Activated effector memory CD4-positive, alpha-beta T cell treated with Interleukin-2 at 50 U/mL for 16 hours (primary cell): ENCODE results near the gene BCL6B.
A peak's percentile ranks its signal among the peaks of the same experiment; 100 is the strongest.
"Not testable (repeated sequence)": the region's sequence is repeated elsewhere in the genome, so short reads cannot be mapped to it uniquely, and the experiment has no call there.

ENCODE experiments used
- DNase-seq: peaks from one replicate; pipeline ENCODE4 v3.0.0-alpha.2; 2020

Gene BCL6B

DNA sequence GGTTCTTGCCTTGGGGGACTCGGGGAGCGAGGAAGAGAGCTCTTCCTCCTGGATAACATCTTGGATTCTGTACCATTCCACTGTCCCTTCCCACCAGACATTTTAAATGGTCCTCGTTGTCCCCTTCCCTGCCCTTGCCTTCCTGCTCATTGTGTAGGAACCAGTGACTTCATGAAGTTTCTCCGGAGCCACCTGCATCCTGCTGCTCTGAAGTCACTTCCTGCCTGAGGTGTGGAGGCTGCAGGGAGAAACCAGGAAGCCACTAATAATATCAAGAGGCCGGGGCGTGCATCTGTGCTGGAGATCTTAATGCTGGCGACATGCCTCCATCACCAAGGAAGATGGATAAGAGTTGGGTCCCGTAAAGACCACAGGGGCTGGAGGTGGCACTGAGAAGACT is 6.8 kb downstream of the BCL6B start:
- DNase-seq = no peak

DNA sequence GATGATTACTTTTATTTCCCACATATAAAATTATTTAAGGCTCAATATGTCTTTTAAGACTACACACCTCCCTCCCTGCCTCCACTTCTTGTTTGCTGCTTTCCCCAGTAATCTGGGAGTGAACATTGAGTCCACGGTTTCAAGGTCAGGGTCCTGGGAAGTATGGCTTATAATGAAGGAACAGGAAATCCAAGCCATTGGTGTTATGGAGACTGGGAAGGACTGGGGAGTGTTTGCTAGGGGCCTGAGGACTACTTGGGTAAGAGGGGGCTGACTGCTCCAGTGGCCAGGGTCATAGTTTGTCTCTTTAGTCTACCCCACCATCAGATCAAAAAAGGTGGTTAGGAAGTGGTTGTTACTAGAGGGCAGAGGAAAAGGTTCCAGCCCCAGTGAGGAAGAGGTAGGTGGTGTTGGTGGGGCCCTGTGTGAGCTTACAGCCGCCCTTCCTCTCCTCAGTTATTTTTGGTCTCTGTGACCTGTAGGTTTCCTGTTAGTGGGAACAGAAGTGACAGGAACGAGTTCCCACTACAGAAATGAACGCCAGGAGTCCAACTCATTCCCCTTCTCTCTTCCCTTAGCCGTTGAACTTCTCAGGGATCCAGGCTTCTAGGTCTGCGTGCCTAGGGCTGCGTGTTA is 12.2 kb downstream of the BCL6B start:
- no peak for DNase-seq

DNA sequence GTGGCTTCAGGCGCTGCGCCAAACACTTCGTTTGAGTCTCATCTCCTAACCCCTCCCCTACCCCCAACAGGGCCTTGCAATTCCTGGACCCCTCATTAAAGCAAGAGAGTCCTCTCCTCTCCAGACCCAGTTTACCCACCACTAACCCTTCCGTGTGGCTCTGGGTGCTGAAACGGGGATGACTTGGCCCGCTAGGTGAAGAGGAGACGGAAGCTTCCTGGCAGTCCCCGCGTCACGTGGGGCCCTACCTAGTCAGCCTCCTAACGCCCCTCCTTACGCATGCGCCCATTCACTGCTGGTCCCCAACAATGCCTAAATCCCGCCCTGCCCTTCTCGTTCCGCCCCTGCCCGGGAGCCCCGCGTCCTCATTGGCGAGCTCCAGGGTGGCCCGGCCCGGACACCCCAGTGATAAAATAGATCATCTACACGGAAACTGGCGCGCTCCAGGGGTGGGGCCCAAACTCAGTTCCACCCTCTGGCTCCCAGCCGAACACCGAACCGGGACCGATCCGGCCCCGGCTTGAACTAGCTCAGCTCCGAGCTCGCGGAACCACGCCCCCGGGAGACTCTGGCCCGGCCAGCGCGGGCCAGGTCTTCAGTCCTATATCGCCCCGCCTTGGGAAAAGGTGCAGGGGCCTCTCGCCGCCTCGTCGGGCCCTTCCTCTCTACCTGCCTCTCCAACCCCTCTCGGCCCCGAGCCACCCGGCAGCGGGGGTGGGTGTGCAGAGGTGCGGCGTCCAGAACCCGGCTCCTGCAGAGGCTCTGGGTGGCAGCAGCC is 12.9 kb downstream of the BCL6B start, which contains the start of gene SLC16A13:
SLC16A13 (plus strand) TSS at position 425 of the 778 bp plus-strand sequence. CDS start 368 bp downstream, outside the sequence.
- DNase-seq = peak; percentile 99

DNA sequence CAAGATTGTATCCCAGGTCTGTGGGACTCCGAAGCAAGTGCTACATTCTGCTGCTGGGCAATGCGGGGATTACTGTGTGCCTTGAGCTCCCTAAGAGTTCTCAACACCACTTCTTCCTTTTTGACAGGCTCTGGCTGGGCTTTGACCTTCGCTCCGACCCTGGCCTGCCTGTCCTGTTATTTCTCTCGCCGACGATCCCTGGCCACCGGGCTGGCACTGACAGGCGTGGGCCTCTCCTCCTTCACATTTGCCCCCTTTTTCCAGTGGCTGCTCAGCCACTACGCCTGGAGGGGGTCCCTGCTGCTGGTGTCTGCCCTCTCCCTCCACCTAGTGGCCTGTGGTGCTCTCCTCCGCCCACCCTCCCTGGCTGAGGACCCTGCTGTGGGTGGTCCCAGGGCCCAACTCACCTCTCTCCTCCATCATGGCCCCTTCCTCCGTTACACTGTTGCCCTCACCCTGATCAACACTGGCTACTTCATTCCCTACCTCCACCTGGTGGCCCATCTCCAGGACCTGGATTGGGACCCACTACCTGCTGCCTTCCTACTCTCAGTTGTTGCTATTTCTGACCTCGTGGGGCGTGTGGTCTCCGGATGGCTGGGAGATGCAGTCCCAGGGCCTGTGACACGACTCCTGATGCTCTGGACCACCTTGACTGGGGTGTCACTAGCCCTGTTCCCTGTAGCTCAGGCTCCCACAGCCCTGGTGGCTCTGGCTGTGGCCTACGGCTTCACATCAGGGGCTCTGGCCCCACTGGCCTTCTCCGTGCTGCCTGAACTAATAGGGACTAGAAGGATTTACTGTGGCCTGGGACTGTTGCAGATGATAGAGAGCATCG is 15.4 kb downstream of the BCL6B start:
- DNase-seq = no peak

DNA sequence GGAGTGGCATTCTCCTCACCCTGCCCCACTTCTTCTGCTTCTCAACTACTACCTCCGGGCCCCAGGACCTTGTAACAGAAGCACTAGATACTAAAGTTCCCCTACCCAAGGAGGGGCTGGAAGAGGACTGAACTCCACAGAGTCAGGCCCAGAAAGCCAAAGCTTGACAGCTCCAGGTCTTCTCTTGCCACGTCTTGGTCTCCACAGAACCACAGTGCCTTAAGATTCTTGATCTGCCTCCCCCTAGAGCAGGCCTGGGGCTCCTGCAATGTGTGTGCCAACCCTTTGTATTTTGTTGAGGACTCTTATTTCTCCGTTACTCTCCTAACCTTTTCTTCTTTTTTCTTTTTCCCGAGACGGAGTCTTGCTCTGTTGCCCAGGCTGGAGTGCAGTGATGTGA is 17.0 kb downstream of the BCL6B start:
- DNase-seq = no peak

DNA sequence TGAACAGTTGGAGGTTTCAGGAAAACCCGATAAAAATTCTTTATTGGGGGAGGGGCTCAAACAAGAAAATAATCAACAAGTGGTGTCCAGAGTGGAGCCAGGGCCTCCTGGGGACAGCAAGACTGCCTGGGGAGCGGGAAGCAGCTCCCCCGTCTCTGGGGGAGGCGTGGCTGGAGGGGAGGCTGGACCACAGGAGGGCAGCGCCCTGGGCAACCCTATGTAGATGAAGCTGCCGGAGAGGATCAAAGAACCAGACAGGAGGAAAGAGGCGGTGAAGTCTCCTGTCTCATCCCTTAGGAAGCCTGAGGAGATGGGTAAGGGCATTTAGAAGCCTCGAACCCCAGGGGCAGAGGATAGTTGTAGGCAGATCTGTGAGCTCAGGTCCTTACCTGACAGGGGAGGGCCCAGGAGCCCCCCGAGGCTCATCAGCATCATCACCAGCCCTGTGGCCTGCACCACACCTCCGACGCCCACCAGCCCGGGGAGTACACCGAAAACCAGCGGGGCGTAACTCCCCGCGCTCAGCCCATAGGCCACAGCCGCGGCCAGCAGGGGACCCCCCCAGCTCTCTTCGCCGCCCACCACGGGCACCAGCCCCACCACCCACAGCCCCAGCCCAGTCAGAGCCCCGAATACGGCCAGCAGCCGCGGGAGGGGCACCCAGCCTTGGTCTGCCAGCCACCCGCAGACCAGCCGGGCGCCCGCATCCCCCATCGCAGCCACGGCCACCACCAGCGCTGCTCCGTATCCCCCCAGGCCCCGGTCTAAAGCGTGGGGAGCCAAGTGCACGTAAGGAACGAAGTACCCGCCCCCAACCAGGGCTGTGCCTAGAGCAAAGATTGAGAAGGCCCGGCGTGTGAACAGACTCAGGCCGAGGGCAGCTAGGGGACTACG is 19.0 kb downstream of the BCL6B start:
- no peak for DNase-seq

DNA sequence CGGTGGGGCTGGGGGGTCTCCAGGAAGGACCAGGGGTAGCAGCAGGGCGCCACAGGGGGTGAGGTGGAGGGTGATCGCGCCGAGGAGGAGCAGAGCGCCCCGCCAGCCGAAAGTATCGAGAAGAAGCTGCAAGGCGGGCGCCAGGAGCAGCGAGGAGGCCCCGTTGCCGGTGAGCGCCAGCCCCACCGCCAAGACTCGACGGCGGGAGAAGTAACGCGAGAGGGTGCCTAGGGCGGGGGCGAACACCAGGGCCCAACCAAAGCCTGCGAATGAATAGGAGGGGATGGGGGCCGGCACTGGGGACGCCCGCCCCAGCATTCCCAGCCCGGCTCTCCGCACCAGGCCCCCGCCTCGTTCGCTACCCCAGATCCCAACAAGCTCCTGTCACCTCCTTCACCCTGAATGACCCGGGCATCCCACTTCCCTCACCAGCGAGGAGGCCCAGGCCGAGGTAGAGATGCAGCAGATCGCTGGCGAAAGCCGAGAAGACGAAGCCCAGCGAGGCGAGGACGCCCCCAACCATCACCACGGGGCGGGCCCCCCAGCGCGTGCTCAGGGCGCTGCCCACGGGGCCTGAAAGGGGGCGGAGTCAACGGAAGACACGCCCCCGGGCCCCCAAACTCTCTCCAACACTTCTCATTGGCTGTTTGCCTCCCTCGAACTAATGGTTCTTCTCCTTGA is 19.8 kb downstream of the BCL6B start:
- DNase-seq = peak; percentile 12

DNA sequence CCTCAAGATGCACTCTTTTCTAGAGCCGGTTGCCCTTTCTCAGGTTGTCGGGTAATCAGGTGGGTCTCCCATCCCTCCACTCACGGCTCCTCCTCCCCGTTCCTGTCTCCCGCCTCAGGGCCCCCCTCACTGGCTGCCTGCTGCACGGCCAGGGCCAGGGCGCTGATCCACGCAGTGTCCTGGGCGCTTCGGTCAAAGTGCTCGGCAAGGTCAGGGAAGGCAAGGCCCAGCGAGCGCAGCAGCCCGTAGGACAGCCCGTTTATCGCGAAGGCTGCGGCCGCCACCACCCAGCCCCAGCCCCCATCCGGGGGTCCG is 20.3 kb downstream of the BCL6B start:
- no peak for DNase-seq

DNA sequence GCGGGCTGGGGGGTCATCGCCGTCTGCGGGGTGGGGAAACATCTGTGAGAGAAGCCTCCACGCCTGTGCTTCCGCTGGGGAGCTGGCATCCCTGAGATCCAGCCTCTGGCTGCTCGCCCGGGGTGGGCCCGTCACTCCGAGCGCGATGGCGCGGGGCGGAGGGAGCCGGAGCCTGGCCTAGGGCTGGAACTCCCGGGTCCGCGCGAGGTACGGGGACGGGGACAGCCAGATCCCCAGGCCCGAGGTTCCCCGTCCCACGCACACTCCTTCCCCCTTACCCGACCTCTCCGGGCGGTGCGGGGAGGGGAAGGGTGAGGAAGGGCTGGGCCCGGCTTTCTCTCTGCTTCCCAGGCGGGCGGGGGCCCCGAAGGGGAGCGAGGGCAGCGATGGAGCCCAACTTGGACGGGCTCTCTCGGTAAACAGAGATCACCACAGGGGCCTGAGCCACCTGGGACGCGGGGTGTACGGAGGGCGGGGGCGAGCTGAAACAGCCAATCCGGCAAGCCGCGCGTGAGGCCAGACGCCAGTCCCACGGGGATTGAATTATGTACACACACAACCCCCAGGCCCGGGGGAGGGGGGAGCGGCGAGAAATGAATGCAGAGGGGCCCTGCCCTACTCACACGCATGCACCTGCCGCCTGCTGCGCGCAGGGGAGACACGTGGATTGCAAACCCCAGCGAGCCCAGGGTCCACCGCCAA is 20.8 kb downstream of the BCL6B start, which contains the start of gene SLC16A11:
SLC16A11 (minus strand) TSS at position 596 of the 702 bp plus-strand sequence; CDS start at position 17, 579 bp downstream.
- peak; percentile 12 for DNase-seq

DNA sequence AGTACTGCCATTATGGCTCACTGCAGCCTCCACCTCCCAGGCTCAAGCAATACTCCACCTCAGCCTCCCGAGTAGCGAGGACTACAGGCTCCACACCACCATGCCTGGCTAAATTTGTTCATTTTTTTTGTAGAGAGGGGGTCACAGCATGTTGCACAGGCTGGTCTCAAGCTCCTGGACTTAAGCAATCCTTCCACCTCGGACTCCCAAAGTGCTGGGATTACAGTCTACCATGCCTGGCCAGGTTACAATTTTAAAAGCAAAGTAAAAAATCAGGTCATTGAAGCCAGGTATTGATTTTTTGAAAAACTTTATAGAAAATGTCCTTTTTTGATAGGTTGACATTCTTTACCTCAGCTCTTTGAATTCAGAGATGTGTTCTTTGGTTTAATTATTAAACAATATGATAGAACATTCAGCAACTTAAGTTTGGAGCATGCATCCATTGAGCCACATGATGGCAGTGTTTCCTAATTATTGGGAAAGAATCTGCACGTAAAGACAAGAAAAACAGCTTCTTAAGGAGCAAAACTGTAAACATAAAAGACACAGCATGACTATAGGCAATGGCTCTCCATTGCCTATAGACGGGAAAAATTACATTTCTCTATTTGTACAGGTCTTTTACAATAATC is 22.8 kb downstream of the BCL6B start:
- no peak for DNase-seq

DNA sequence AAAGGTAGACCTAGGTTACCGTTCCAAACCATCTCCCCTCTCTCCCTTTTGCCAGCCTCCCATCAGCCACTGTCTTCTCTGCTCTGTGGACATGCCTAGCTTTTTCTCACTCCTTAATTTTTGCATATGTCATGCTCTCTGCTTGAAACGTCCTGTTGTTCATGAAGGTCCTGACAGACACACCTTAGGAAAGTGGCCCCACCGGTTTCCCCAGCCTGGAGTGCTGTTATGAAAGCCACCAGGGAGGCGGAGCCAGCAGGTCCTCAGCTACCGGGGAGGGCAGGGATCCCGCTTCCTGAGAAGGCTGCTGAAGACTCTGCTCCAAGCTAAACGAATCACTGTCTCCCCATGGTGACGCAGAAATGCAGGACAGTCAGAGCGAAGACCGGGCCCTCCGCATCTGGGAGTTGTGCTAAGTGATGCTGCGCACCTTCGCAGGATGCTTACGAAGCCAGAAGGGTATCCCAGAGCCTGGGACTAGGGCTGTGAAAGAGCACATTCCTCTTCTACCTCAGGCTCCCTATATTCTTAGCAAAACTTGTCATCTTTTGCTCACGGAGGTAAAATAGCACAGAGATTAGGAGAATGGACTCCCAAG is 23.4 kb downstream of the BCL6B start:
- DNase-seq = peak; percentile 37

DNA sequence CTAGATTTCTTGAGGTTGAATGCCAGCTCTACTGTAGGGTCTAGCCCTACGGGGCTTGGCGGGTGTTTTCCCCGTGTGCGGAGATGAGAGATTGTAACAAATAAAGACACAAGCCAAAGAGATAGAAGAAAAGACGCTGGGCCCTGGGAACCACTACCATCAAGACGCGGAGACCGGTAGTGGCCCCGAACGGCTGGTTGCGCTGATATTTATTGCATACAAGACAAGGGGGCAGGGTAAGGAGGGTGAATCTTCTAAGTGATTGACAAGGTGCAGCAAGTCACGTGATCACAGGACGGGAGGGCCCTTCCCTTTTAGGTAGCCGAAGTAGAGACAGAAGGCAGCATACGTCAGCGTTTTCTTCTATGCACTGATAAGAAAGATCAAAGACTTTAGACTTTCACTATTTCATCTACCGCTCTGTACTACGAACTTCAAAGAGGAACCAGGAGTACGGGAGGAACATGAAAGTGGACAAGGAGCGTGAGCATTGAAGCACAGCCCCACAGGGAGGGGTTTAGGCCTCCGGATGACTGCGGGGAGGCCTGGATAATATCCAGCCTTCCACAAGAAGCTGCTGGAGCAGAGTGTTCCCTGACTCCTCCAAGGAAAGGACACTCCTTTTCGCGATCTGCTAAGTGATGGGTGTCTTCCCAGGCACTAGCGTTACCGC is 24.0 kb downstream of the BCL6B start:
- peak; percentile 59 for DNase-seq

DNA sequence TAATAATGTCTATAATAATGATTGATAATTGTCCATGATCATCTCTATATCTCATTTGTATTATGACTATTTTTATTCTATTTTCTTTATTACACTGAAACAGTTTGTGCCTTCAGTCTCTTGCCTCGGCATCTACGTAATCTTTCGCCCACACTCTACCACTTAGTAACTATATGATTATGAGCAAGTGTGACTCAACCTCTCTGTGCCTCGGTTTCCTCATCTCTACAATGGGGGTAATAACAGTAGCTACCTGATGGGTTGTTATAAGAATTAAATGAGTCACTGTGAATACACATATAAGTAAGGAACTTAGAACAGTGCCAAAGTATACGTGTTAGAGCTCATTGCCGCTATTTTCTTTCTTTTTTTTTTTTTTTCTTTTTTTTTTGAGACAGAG is 24.7 kb downstream of the BCL6B start:
- no peak for DNase-seq

DNA sequence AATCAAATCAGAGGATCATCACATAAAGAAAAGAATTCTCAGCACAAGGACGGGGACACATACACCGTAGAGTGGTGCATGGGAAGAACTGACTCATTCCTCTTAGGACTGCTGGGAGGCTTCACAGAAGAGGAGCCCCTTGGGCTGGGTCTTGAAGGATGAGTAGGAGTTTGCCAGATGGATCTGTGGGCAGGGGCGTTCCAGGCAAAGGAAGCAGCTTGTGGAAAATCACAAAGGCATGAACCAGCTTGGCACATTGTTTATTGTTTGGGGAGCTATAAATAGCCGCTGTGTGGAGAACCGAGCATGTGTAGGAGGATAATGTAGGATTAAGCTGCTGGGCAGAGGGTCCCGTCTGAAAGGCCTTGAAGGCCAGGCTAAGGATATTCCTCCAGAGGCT is 26.1 kb downstream of the BCL6B start:
- no peak for DNase-seq

DNA sequence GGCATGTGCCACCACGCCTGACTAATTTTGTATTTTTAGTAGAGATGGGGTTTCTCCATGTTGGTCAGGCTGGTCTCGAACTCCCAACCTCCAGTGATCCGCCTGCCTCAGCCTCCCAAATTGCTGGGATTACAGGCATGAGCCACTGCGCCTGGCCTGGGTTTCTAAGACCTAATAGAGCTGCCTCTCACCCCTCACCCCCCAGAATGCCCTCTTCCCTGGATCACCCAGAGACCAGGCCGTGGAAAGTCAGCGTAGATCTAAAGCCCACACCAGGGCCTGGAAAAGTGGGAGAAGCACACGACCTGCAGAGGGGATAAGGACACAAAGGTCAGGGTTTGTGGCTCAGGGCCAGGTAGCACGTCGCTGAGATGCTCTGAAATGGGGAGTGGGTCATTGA is 27.7 kb downstream of the BCL6B start:
- not testable (repeated sequence) for DNase-seq

DNA sequence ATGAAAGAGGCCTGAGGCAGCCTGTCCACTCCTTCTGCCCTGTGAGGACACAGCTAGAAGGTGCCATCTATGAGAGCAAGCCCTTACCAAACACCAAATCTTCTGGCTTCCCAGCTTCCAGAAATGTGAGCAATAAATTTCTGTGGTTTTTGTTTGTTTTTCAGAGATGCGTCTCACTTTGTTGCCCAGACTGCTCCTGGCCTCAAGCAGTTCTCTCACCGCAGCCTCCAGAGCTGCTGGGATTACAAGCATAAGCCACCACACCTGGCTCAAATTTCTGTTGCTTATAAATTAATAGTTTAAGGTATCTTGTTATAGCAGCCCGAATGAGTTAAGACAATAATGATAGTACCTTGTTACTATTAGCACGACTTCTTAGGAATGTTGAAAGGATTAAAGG is 33.5 kb downstream of the BCL6B start:
- no peak for DNase-seq

DNA sequence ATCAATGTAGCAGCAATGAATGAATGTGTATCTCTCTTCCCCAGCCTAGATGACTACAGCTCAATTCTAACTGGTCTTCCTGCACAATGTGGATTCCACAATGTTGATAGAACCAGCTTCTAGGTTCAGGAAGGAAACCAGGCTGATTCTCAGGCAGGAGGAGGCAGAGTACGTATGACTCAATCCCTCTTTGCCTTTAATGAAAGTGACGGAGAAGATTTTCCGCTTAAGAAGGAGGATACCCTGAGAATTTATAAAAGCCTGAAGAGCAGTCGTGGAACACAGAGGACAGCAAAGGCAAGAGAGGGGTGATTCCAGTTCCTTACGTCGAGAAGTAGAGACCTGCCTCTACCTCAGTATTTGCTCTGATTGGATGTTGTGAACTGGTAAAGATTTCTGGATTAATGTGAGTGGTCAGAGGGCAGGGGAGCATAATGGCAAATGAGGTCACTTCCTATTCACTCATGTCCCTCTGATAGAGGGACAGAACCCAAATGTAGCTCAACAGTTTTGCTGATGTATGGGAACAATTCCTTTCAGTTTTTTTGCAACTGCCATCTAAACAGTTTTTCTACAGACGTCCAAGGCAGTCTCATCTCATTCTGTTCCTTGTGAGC is 36.1 kb downstream of the BCL6B start:
- no peak for DNase-seq

DNA sequence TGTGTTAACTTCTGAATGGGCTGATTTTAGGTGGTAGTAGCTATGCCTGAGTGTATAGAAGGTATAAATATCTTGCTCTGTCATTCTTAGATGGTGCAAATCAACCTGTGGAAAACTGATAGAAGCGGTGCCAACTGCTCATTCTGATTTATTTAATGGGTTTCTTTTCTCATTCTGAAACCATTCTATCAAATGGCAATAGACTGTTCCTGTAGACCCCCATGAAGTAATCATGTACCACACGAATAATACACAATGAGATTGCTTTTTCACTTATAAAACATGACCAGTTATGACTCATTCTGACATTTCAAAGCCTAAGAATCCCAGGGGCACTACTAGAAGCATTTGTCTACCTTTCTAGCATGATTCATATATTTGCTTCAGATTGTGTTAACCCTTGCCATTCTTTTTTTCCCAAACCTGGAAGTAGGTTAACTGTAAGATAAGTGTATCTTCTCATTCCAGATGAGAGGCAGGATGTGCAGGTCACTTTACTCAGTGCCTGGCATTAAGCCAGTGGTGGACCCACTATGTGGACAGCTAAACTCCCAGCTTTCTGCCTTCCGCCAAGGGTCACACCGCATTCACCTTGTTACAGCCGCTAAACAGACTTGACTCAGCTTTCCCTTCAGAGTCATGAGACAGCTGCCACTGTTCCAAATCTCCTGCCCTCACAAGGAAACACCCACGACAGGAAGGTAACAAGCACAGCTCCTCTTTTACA is 37.5 kb downstream of the BCL6B start:
- DNase-seq = no peak
